B cell (primary cell): Measurements from ENCODE around the gene GAK. TPM values are rescaled to one million over a fixed set of nuclear protein-coding genes. Genes with fewer than 3 reads are reported as not detected.

Source experiments
- ATAC-seq: fragments of 200-7000 bp; cut with Tn5 transposase; one replicate; pipeline ENCODE4 v1.10.0; 2021; ENCODE audit warnings: low read depth, mild to moderate bottlenecking, moderate number of reproducible peaks, moderate library complexity
- CTCF ChIA-PET: fragments of 350-600 bp; sonication (Branson Sonifier 250); formaldehyde crosslinking; loops from one replicate; lab custom pipeline; 2021; ENCODE audit warnings: antibody characterized with exemption, inconsistent platforms; lab: Charles Lee
- POLR2A ChIA-PET: fragments of 350-600 bp; sonication (Branson Sonifier 250); formaldehyde crosslinking; loops from one replicate; lab custom pipeline; 2021; ENCODE audit warnings: antibody characterized with exemption; lab: Charles Lee
- DNase-seq: peaks from one replicate; pipeline ENCODE4 v3.0.0; 2013
- H2AFZ ChIP-seq: 2 replicates; pipeline ENCODE4 v1.6.1; 2012; ENCODE audit warnings: mild to moderate bottlenecking, low read depth, low read length; ENCODE audit not compliant: insufficient read depth, poor library complexity, severe bottlenecking
- H3K27ac ChIP-seq, 2 donors: 1 replicate in 1 of 2; 2 replicates in 1 of 2; pipeline ENCODE4 v1.5.1; 2012 to 2013; ENCODE audit warnings: low read length in 2 of 2, mild to moderate bottlenecking in 2 of 2, moderate library complexity in 1 of 2
- H3K27me3 ChIP-seq, 4 experiments: fragments of 200-600 bp in 1 of 4; sonication (generic) in 1 of 4; replicated peaks in 1 of 4; 1 replicate in 2 of 4; 2 replicates in 2 of 4; pipeline versions ENCODE4 v1.6.1 to v1.7.0; 2013 to 2016; ENCODE audit warnings: low read length in 3 of 4, mild to moderate bottlenecking in 2 of 4, mixed read lengths in 1 of 4, moderate library complexity in 1 of 4; ENCODE audit not compliant: insufficient read depth in 4 of 4, control insufficient read depth in 3 of 4; ENCODE audit errors: control extremely low read depth in 1 of 4
- H3K36me3 ChIP-seq, 2 experiments: replicated peaks in 1 of 2; 1 replicate in 1 of 2; 2 replicates in 1 of 2; pipeline versions ENCODE4 v1.6.1 to v1.7.1; 2013; ENCODE audit warnings: low read length in 1 of 2; ENCODE audit not compliant: insufficient read depth in 2 of 2, control insufficient read depth in 1 of 2; ENCODE audit errors: control extremely low read depth in 1 of 2, extremely low read depth in 1 of 2
- H3K4me1 ChIP-seq, 2 donors: fragments of 200-600 bp in 1 of 2; sonication (generic) in 1 of 2; 1 replicate in 1 of 2; 2 replicates in 1 of 2; pipeline versions ENCODE4 v1.5.1 to v1.6.1; 2013 to 2017; ENCODE audit warnings: low read length in 2 of 2; ENCODE audit not compliant: control insufficient read depth in 2 of 2, insufficient read depth in 2 of 2
- H3K4me2 ChIP-seq: replicated peaks from 2 replicates; pipeline ENCODE3; 2012; ENCODE audit warnings: mild to moderate bottlenecking, low read depth, low read length; ENCODE audit not compliant: poor library complexity, severe bottlenecking
- H3K4me3 ChIP-seq, 5 experiments: fragments of 200-600 bp in 1 of 5; sonication (generic) in 1 of 5; 1 replicate in 3 of 5; 2 replicates in 2 of 5; pipeline versions ENCODE4 v1.5.1 to v1.7.0; 2011 to 2016; ENCODE audit warnings: low read length in 4 of 5, mild to moderate bottlenecking in 4 of 5, low read depth in 2 of 5, control low read depth in 1 of 5, moderate library complexity in 1 of 5; ENCODE audit not compliant: insufficient read depth in 1 of 5; ENCODE audit errors: control extremely low read depth in 1 of 5, extremely low read depth in 1 of 5
- H3K79me2 ChIP-seq: fragments of 200-600 bp; sonication (generic); one replicate; pipeline ENCODE4 v1.6.0; 2016; ENCODE audit warnings: low read length; ENCODE audit not compliant: control insufficient read depth, insufficient read depth
- H3K9ac ChIP-seq: fragments of 200-600 bp; sonication (generic); 2 replicates; pipeline ENCODE4 v1.6.1; 2017; ENCODE audit warnings: mild to moderate bottlenecking, low read length, moderate library complexity
- H3K9me3 ChIP-seq, 3 donors: one replicate each; pipeline versions ENCODE4 v1.6.1 to v1.7.1; 2013; ENCODE audit warnings: low read length in 2 of 3; ENCODE audit not compliant: control insufficient read depth in 2 of 3, insufficient read depth in 1 of 3; ENCODE audit errors: control extremely low read depth in 1 of 3
- H4K20me1 ChIP-seq: 2 replicates; pipeline ENCODE4 v1.6.0; 2012; ENCODE audit warnings: mild to moderate bottlenecking, low read length; ENCODE audit not compliant: insufficient read depth, control insufficient read depth, poor library complexity, severe bottlenecking
- H3K27ac Mint-ChIP-seq: one replicate; pipeline ENCODE4 v1.8.0; 2021; ENCODE audit warnings: mixed read lengths
- H3K27me3 Mint-ChIP-seq: one replicate; pipeline ENCODE4 v1.8.0; 2021; ENCODE audit warnings: mixed read lengths
- H3K4me1 Mint-ChIP-seq: one replicate; pipeline ENCODE4 v1.8.0; 2021; ENCODE audit warnings: mixed read lengths
- H3K4me3 Mint-ChIP-seq: one replicate; pipeline ENCODE4 v1.8.0; 2021; ENCODE audit warnings: mixed read lengths
- H3K9me3 Mint-ChIP-seq: one replicate; pipeline ENCODE4 v1.8.0; 2022; ENCODE audit warnings: mixed read lengths; ENCODE audit not compliant: insufficient read depth
- EZH2 ChIP-seq: IDR thresholded peaks from 2 replicates; pipeline ENCODE4 v1.6.1; 2012; ENCODE audit warnings: borderline replicate concordance, low read depth, mild to moderate bottlenecking, moderate library complexity, low read length; ENCODE audit not compliant: insufficient read depth, poor library complexity, severe bottlenecking
- WGBS: methylation state at CpG from one replicate; pipeline ENCODE4 v1.1.5; 2013; ENCODE audit warnings: missing lambda C conversion rate; ENCODE audit not compliant: insufficient coverage; 5-methylcytosine and 5-hydroxymethylcytosine counted together
- intact Hi-C: fragments of 100-400 bp; cut with micrococcal nuclease; formaldehyde crosslinking; loops from one replicate; pipeline ENCODE4 v1.10.0; 2022
- polyA plus RNA-seq: library from polyadenylated mRNA; depleted of rRNA; stranded (reverse); fragments of >200 nt; gene quantifications from 2 replicates; pipeline ENCODE4 v1.2.3, GENCODE V29; 2012
- total RNA-seq, 2 donors: library from RNA; stranded (reverse); fragments of 120-200 nt in 1 of 2; gene quantifications; 1 replicate in 1 of 2; 2 replicates in 1 of 2; pipeline versions ENCODE4 v1.2.3 to v1.2.4, GENCODE V29; 2013 to 2022
- TF ChIP-seq, protein P1 (sequence below): fragments of 200-600 bp; IDR thresholded peaks from one replicate; pipeline ENCODE4 v1.8.0; 2022; ENCODE audit warnings: antibody characterized with exemption, mild to moderate bottlenecking

Gene GAK
- total and polyA plus RNA-seq, 2 donors (not counting 1 experiment from before 2014, with no cell fraction given), result 113 to 283 TPM

DNA sequence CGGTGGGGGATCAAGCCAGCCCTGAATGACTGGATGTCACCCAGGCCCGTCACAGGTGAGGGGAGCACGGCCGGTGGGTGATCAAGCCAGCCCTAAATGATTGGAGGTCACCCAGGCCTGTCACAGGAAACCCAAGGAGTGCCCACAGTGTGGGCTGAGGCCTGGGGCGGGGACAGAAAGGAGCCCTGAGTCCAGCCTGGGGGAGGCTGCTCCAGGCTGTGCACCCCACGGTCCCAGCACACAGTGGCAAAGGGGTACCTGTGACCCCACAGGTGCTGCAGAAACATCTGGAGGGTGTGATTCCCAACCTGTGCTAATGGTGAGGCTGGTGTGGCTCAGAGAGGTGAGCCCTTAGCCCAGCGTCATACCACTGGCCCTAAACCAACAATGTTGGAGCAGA lies 100.0 kb downstream of the GAK start:
- Histone ChIP-seq H4K20me1 (no peaks in the 10 kb centered on the region), H3K27ac (no peak overlapping the region), H3K36me3 (no peaks in the 10 kb centered on the region), H2AFZ (no peak overlapping the region), H3K9ac (no peak overlapping the region), H3K4me2 (no peak overlapping the region), H3K4me1 (peaks cover 0 to 5% of the 10 kb centered on the region in 2 donors), H3K9me3 (peaks cover 0 to 56% (median 2%) of the 10 kb centered on the region in 3 donors), H3K4me3 (no peak overlapping the region), H3K79me2 (no peaks in the 10 kb centered on the region), H3K27me3 (peaks cover 0 to 33% (median 8%) of the 10 kb centered on the region in 4 experiments)
- intact Hi-C loops, result no loop called here
- 90% methylated on average over 6 of the region's 7 CpGs for WGBS
- Mint-ChIP-seq H3K4me1 (peaks cover 7% of the 10 kb centered on the region), H3K4me3 (no peak overlapping the region), H3K27me3 (peaks cover 15% of the 10 kb centered on the region), H3K27ac (no peak overlapping the region), H3K9me3 (no peaks in the 10 kb centered on the region)
- TF ChIP-seq, protein P1, sequence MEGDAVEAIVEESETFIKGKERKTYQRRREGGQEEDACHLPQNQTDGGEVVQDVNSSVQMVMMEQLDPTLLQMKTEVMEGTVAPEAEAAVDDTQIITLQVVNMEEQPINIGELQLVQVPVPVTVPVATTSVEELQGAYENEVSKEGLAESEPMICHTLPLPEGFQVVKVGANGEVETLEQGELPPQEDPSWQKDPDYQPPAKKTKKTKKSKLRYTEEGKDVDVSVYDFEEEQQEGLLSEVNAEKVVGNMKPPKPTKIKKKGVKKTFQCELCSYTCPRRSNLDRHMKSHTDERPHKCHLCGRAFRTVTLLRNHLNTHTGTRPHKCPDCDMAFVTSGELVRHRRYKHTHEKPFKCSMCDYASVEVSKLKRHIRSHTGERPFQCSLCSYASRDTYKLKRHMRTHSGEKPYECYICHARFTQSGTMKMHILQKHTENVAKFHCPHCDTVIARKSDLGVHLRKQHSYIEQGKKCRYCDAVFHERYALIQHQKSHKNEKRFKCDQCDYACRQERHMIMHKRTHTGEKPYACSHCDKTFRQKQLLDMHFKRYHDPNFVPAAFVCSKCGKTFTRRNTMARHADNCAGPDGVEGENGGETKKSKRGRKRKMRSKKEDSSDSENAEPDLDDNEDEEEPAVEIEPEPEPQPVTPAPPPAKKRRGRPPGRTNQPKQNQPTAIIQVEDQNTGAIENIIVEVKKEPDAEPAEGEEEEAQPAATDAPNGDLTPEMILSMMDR, result no peak
- TF ChIP-seq EZH2, result no peak
- ATAC-seq (no peak), DNase-seq (no peak)
- POLR2A ChIA-PET, result no interaction called here
- CTCF ChIA-PET, result no interaction called here

DNA sequence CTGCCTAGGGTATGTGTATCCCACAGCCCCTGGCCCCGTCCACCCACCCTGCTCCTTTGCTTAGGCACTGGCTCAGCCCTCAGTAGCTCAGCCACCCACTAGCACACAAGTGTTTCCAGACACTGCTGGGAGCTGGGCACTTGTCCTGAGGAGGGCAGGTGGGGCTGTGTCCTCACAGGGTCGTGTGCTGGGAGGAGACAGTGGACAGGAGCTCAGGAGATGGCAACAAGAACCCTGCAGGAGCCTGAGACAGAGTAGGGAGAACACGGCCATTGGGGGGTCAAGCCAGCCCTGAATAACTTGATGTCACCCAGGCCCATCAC lies 100.7 kb downstream of the GAK start:
- H3K4me1 Mint-ChIP-seq, result peaks cover 7% of the 10 kb centered on the region
- no peak overlapping the region for H3K4me3 ChIP-seq
- ChIA-PET CTCF (no interaction called here), POLR2A (no interaction called here)
- DNase-seq, result no peak
- peaks cover 15% of the 10 kb centered on the region for H3K27me3 Mint-ChIP-seq
- no peak overlapping the region for H2AFZ ChIP-seq
- H3K9me3 ChIP-seq, result peaks cover 0 to 50% (median 2%) of the 10 kb centered on the region in 3 donors
- H4K20me1 ChIP-seq, result no peaks in the 10 kb centered on the region
- no peak for ATAC-seq
- peaks cover 0 to 39% (median 10%) of the 10 kb centered on the region in 4 experiments for H3K27me3 ChIP-seq
- H3K4me2 ChIP-seq, result no peak overlapping the region
- no peaks in the 10 kb centered on the region for H3K79me2 ChIP-seq
- no peak overlapping the region for H3K4me3 Mint-ChIP-seq
- no peaks in the 10 kb centered on the region for H3K9me3 Mint-ChIP-seq
- 63% methylated on average over 3 of the region's 3 CpGs for WGBS
- no peak overlapping the region for H3K27ac Mint-ChIP-seq
- H3K36me3 ChIP-seq, result no peaks in the 10 kb centered on the region
- intact Hi-C loops, result no loop called here
- no peak overlapping the region for H3K27ac ChIP-seq
- TF ChIP-seq, protein P1, result no peak
- no peak for TF ChIP-seq EZH2
- H3K9ac ChIP-seq, result no peak overlapping the region
- peaks cover 0 to 10% of the 10 kb centered on the region in 2 donors for H3K4me1 ChIP-seq
